Panc1 (cell line): Measurements from ENCODE around the gene MAD1L1. TPM values are rescaled to one million over a fixed set of nuclear protein-coding genes. Genes with fewer than 3 reads are reported as not detected.

Experiments used
- ATAC-seq: fragments of 200-7000 bp; cut with Tn5 transposase; 2 replicates; pipeline ENCODE4 v1.9.1; 2020; ENCODE audit warnings: mild to moderate bottlenecking, moderate library complexity
- BruUV-seq: library from RNA; stranded (reverse); fragments of 400-500 nt; replicated peaks from 2 replicates; lab custom pipeline; 2021; lab: Mats Ljungman, UMichigan
- CTCF ChIA-PET: fragments of 300-600 bp; sonication (Branson Sonifier 250); formaldehyde crosslinking; loops from one replicate; lab custom pipeline; 2022; ENCODE audit warnings: antibody characterized with exemption; lab: Charles Lee
- POLR2A ChIA-PET: fragments of 300-600 bp; sonication (Branson Sonifier 250); formaldehyde crosslinking; loops from one replicate; lab custom pipeline; 2022; ENCODE audit warnings: antibody characterized with exemption; lab: Charles Lee
- DNase-seq: peaks from one replicate; pipeline ENCODE4 v3.0.0-alpha.2; 2010; ENCODE audit warnings: low read depth, low spot score
- H3K27ac ChIP-seq: 2 replicates; pipeline ENCODE4 v1.5.1; 2011; ENCODE audit warnings: mild to moderate bottlenecking, low read length, inconsistent platforms
- H3K27me3 ChIP-seq: fragments of 200-500 bp; sonication (Bioruptor generic); 2 replicates; pipeline ENCODE4 v1.6.0; 2014; ENCODE audit warnings: low read length, inconsistent platforms; ENCODE audit not compliant: control insufficient read depth, insufficient read depth
- H3K36me3 ChIP-seq: fragments of 200-500 bp; sonication (Bioruptor generic); 2 replicates; pipeline ENCODE4 v1.5.1; 2014; ENCODE audit warnings: inconsistent platforms, mild to moderate bottlenecking, low read length, moderate library complexity; ENCODE audit not compliant: control insufficient read depth, insufficient read depth
- H3K4me1 ChIP-seq: 2 replicates; pipeline ENCODE4 v1.5.1; 2011; ENCODE audit warnings: inconsistent platforms, mild to moderate bottlenecking, low read length, moderate library complexity; ENCODE audit not compliant: control insufficient read depth, insufficient read depth
- H3K4me3 ChIP-seq, 2 experiments: 2 replicates each; pipeline ENCODE4 v1.5.1; 2011 to 2012; ENCODE audit warnings: low read depth in 2 of 2, low read length in 2 of 2, mild to moderate bottlenecking in 2 of 2, inconsistent platforms in 1 of 2, moderate library complexity in 1 of 2
- H3K9me3 ChIP-seq: fragments of 200-500 bp; sonication (Bioruptor generic); 2 replicates; pipeline ENCODE4 v1.5.1; 2014; ENCODE audit warnings: low read depth, mild to moderate bottlenecking, inconsistent platforms, low read length, moderate library complexity; ENCODE audit not compliant: control insufficient read depth, insufficient read depth
- CTCF ChIP-seq: fragments of 450-650 bp; IDR thresholded peaks from 2 replicates; pipeline ENCODE4 v1.5.1; 2017; ENCODE audit warnings: mild to moderate bottlenecking
- POLR2AphosphoS5 ChIP-seq: IDR thresholded peaks from 2 replicates; pipeline ENCODE4 v1.6.1; 2012; ENCODE audit warnings: mild to moderate bottlenecking, low read depth, low read length, moderate library complexity
- REST ChIP-seq, 2 experiments: IDR thresholded peaks; 2 replicates each; pipeline ENCODE4 v1.6.1; 2011 to 2012; ENCODE audit warnings: low read depth in 2 of 2, control low read depth in 1 of 2, low read length in 1 of 2, mild to moderate bottlenecking in 1 of 2, moderate library complexity in 1 of 2; ENCODE audit not compliant: insufficient read depth in 1 of 2
- SIN3A ChIP-seq: IDR thresholded peaks from 2 replicates; pipeline ENCODE4 v1.6.1; 2012; ENCODE audit warnings: low read depth, mild to moderate bottlenecking, low read length, moderate library complexity, borderline replicate concordance; ENCODE audit not compliant: insufficient read depth
- TCF7L2 ChIP-seq: IDR thresholded peaks from 2 replicates; pipeline ENCODE4 v1.6.1; 2011; ENCODE audit warnings: mild to moderate bottlenecking, low read depth, low read length, inconsistent platforms
- in situ Hi-C: cut with HindIII; loops from 2 replicates; pipeline ENCODE4 v1.10.0; 2016; ENCODE audit warnings: low sequenced_read_pairs, low pct_unique_long_range_greater_than_20kb
- intact Hi-C: fragments of 100-400 bp; cut with micrococcal nuclease; formaldehyde crosslinking; loops from one replicate; pipeline ENCODE4 v1.10.0; 2022; ENCODE audit not compliant: unreplicated experiment
- total RNA-seq: library from RNA; stranded (reverse); gene quantifications from one replicate; pipeline ENCODE4 v1.2.1, GENCODE V29; 2021; ENCODE audit not compliant: unreplicated experiment

Gene MAD1L1
- total RNA-seq, 1 experiment from 2014 or later: 70.8 TPM

DNA sequence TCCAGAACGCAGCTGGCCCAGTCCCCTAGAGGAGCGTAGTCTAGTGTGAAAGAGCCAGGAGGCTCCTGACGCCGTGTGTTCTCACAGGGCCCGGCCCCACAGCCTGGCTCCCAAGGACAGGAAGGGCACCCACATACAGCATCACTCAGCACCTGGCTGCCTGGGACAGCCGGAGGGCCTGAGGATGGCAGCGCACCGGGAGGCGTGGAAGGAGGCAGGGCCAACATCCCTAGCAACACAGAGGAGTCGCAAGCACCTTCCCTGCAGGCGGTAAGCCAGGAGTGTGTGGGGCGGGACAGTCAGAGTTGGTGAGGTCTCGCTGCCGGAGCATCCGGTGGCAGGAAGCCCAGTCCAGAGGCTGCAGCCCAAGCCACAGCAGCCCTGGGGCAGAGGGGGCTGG, 125.8 kb downstream of the MAD1L1 start:
- no peaks in the 10 kb centered on the region for H3K9me3 ChIP-seq
- TF ChIP-seq SIN3A (no peak), CTCF (no peak), POLR2AphosphoS5 (no peak)
- POLR2A ChIA-PET: no interaction called here
- intact Hi-C loops: no loop called here
- CTCF ChIA-PET: interaction anchor here (0.6 kb wide), 1 partner anchor 126 kb away, joined by 3 read pairs; the partner anchor contains the start of gene MAD1L1
- ATAC-seq (no peak), DNase-seq (no peak)
- no peak overlapping the region for H3K4me3 ChIP-seq
- H3K27ac ChIP-seq: no peak overlapping the region
- no TSS peak for BruUV-seq
- peaks cover 25% of the 10 kb centered on the region for H3K4me1 ChIP-seq
- in situ Hi-C loops: no loop called here
- no peaks in the 10 kb centered on the region for H3K36me3 ChIP-seq
- no peaks in the 10 kb centered on the region for H3K27me3 ChIP-seq

DNA sequence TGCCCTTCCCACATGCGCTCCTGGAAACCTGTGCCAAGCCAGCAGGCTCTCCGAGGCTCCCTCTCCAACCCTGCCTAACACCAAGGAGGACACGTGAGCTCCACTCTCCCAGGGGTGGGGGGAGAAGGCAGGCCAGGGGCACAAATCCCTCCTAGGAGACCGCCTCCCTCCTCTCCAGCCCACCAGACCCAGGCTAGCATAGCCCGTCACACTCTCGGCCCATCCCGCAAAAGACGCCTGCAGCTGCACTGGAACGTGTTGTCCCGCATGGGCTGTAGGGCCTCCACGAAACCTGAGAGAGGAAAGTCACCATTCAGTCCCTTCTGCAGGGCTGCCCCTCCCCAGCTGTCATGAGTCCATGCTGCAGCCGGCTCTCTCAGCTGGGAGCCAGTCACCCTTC, 126.3 kb downstream of the MAD1L1 start:
- ChIA-PET CTCF (interaction anchor here (0.6 kb wide), 1 partner anchor 126 kb away, joined by 3 read pairs; the partner anchor contains the start of gene MAD1L1), POLR2A (no interaction called here)
- intact Hi-C loops: no loop called here

GRCh38 chr7:2105917-2106316, 126.8 kb downstream of the MAD1L1 start:
- no peaks in the 10 kb centered on the region for H3K36me3 ChIP-seq
- intact Hi-C loops (no loop called here), in situ Hi-C loops (no loop called here)
- H3K27me3 ChIP-seq: no peaks in the 10 kb centered on the region
- H3K4me3 ChIP-seq: no peak overlapping the region
- no peak overlapping the region for H3K27ac ChIP-seq
- ChIA-PET POLR2A (no interaction called here), CTCF (no interaction called here)
- no peak for TF ChIP-seq CTCF
- no peak for TF ChIP-seq TCF7L2
- TF ChIP-seq SIN3A: no peak
- TF ChIP-seq POLR2AphosphoS5: no peak
- TF ChIP-seq REST (IDR thresholded peaks at IDR 0.05; ENCODE audit: insufficient read depth in 1 of 2, low read depth in 2 of 2, low read length in 1 of 2): no peak
- DNase-seq: no peak
- no peak for ATAC-seq
- BruUV-seq: no TSS peak
- peaks cover 15% of the 10 kb centered on the region for H3K4me1 ChIP-seq
- H3K9me3 ChIP-seq: no peaks in the 10 kb centered on the region

More for the DNA sequence above, 126.3 kb downstream of the MAD1L1 start:
- Histone ChIP-seq H3K4me3 (no peak overlapping the region), H3K27me3 (no peaks in the 10 kb centered on the region), H3K27ac (no peak overlapping the region), H3K36me3 (no peaks in the 10 kb centered on the region), H3K4me1 (peaks cover 20% of the 10 kb centered on the region), H3K9me3 (no peaks in the 10 kb centered on the region)
- DNase-seq (no peak), ATAC-seq (no peak)
- in situ Hi-C loops: no loop called here
- no TSS peak for BruUV-seq
- TF ChIP-seq TCF7L2 (no peak), POLR2AphosphoS5 (no peak), CTCF (no peak), SIN3A (no peak)
